Measurements from ENCODE around the gene SLBP. TPM values are rescaled to one million over a fixed set of nuclear protein-coding genes. Genes with fewer than 3 reads are reported as not detected.

Gene SLBP
- total and polyA plus RNA-seq, 10 of the 15 experiments (the other 5 are each of a cell fraction or from before 2014, with no cell fraction given) = 94.4 to 278 (median 158) TPM

- H2AFZ ChIP-seq (ENCODE audit: control insufficient read depth, low read depth, low read length) = no peak overlapping the region
- H3K9ac ChIP-seq (ENCODE audit: control insufficient read depth, insufficient read depth, low read length) = no peak overlapping the region
- POLR2A ChIA-PET = interaction anchor here (1.5 to 3.1 kb wide), 2 partner anchors 35 kb away, joined by 4 to 10 read pairs; no protein-coding TSS in a partner anchor
- DNase-seq (ENCODE audit: low read depth, low spot score) (no peak), ATAC-seq (no peak), FAIRE-seq (no peak)
- H3K27me3 ChIP-seq (replicated peaks in 1 of 2; ENCODE audit: control insufficient read depth in 2 of 2, insufficient read depth in 2 of 2, low read length in 1 of 2) = no peaks in the 10 kb centered on the region
- H3K4me3 ChIP-seq = no peak overlapping the region
- peaks cover 38 to 53% of the 10 kb centered on the region in 2 experiments; a peak in 3 of 4 replicates for H3K36me3 ChIP-seq (ENCODE audit: control insufficient read depth in 2 of 2, insufficient read depth in 2 of 2, low read length in 1 of 2)
- peaks cover 7% of the 10 kb centered on the region for H3K4me1 ChIP-seq (ENCODE audit: control insufficient read depth, insufficient read depth, low read length)
- in situ Hi-C loops (cut with MboI) (loop anchor here (5.0 kb wide), 1 partner anchor 36 kb away; no protein-coding TSS in a partner anchor), intact Hi-C loops (cut with micrococcal nuclease; ENCODE audit: unreplicated experiment) (no loop called here)
- BruUV-seq (replicated peaks) = no TSS peak
- no peak overlapping the region for H3K4me2 ChIP-seq (ENCODE audit: control insufficient read depth, insufficient read depth)
- CTCF ChIA-PET = interaction anchor here (2.2 to 15.5 kb wide), 2 partner anchors 19 to 34 kb away, joined by 9 to 317 read pairs; no protein-coding TSS in a partner anchor
- RAD21 ChIA-PET (ENCODE audit: unreplicated experiment) = interaction anchor here (1.0 kb wide), 1 partner anchor 35 kb away, joined by 9 read pairs; no protein-coding TSS in a partner anchor
- SMC1A ChIA-PET (ENCODE audit: uncharacterized antibody, unreplicated experiment) = interaction anchor here (11.0 kb wide), 1 partner anchor 35 kb away, joined by 132 read pairs; no protein-coding TSS in a partner anchor
- 95% methylated on average over 31 of the region's 31 CpGs for WGBS (ENCODE audit: insufficient coverage, insufficient replicate concordance, low lambda C conversion rate, missing lambda C conversion rate)
- peaks cover 38% of the 10 kb centered on the region for H3K79me2 ChIP-seq (ENCODE audit: control insufficient read depth, insufficient read depth, low read length)
- H4K20me1 ChIP-seq (ENCODE audit: control insufficient read depth, insufficient read depth) = no peaks in the 10 kb centered on the region
- H3K27ac ChIP-seq (ENCODE audit: control insufficient read depth, insufficient read depth) = no peak overlapping the region
- TF ChIP-seq YBX1 (IDR thresholded peaks at IDR 0.05) (no peak), ELK1 (IDR thresholded peaks at IDR 0.05; ENCODE audit: low read depth, low read length) (no peak), CREB1 (IDR thresholded peaks at IDR 0.05; ENCODE audit: low read depth) (no peak), LARP7 (IDR thresholded peaks at IDR 0.05) (no peak)
- H3K9me3 ChIP-seq (replicated peaks; ENCODE audit: control insufficient read depth, insufficient read depth, low read length) = no peaks in the 10 kb centered on the region
Observed at GRCh38 chr4:1728061-1728980, 16.2 kb upstream of the SLBP start.

Data from GM12878 (cell line).